Measurements from ENCODE around the gene ATOX1. TPM values are rescaled to one million over a fixed set of nuclear protein-coding genes. Genes with fewer than 3 reads are reported as not detected.

The ATOX1 gene
- total and polyA plus RNA-seq, 9 donors = 23.0 to 86.6 (median 52.9) TPM

GRCh38 chr5:151703780-151704179 is 54.7 kb downstream of the ATOX1 start:
- H3K4me3 ChIP-seq = no peak overlapping the region
- DNase-seq = no peak
- H3K9me3 ChIP-seq = no peaks in the 10 kb centered on the region
- H3K27ac ChIP-seq = no peak overlapping the region
- peaks cover 9% of the 10 kb centered on the region for H3K4me1 ChIP-seq (ENCODE audit: insufficient read depth)
- intact Hi-C loops (cut with DNase I) = no loop called here
- WGBS, 3 donors = 60 to 80% (median 71%) methylated on average over 1 of the region's 1 CpG
- TF ChIP-seq EP300 (IDR thresholded peaks at IDR 0.05) = no peak
- TF ChIP-seq POLR2A (IDR thresholded peaks at IDR 0.05) = no peak
- TF ChIP-seq CTCF (IDR thresholded peaks at IDR 0.05) = no peak
- H3K27me3 ChIP-seq = no peaks in the 10 kb centered on the region
- H3K36me3 ChIP-seq = no peaks in the 10 kb centered on the region

- peaks cover 8% of the 10 kb centered on the region for H3K4me1 ChIP-seq (ENCODE audit: insufficient read depth)
- WGBS, 3 donors = 82 to 94% (median 88%) methylated on average over 1 of the region's 1 CpG
- intact Hi-C loops (cut with DNase I) = no loop called here
- no peaks in the 10 kb centered on the region for H3K27me3 ChIP-seq
- no peaks in the 10 kb centered on the region for H3K9me3 ChIP-seq
- no peaks in the 10 kb centered on the region for H3K36me3 ChIP-seq
- H3K27ac ChIP-seq = no peak overlapping the region
- no peak for DNase-seq
- no peak overlapping the region for H3K4me3 ChIP-seq
- TF ChIP-seq POLR2A (IDR thresholded peaks at IDR 0.05) (no peak), CTCF (IDR thresholded peaks at IDR 0.05) (no peak), EP300 (IDR thresholded peaks at IDR 0.05) (no peak)
Observed at GRCh38 chr5:151703227-151703626, 55.2 kb downstream of the ATOX1 start.

GRCh38 chr5:151700820-151701219 is 57.6 kb downstream of the ATOX1 start:
- no peak overlapping the region for H3K27ac ChIP-seq
- H3K4me1 ChIP-seq (ENCODE audit: insufficient read depth) = peaks cover 8% of the 10 kb centered on the region

GRCh38 chr5:151700296-151700695 is 58.1 kb downstream of the ATOX1 start:
- Histone ChIP-seq H3K27ac (no peak overlapping the region), H3K9me3 (no peaks in the 10 kb centered on the region), H3K4me3 (no peak overlapping the region), H3K36me3 (no peaks in the 10 kb centered on the region), H3K27me3 (no peaks in the 10 kb centered on the region), H3K4me1 (ENCODE audit: insufficient read depth) (peaks cover 8% of the 10 kb centered on the region)
- WGBS, 3 donors = 64 to 72% (median 66%) methylated on average over 2 of the region's 2 CpGs
- intact Hi-C loops (cut with DNase I) = no loop called here
- TF ChIP-seq CTCF (IDR thresholded peaks at IDR 0.05) (no peak), POLR2A (IDR thresholded peaks at IDR 0.05) (no peak), EP300 (IDR thresholded peaks at IDR 0.05) (no peak)
- no peak for DNase-seq

More at GRCh38 chr5:151700820-151701219, 57.6 kb downstream of the ATOX1 start:
- DNase-seq = no peak
- Histone ChIP-seq H3K4me3 (no peak overlapping the region), H3K27me3 (no peaks in the 10 kb centered on the region), H3K9me3 (no peaks in the 10 kb centered on the region), H3K36me3 (no peaks in the 10 kb centered on the region)
- intact Hi-C loops (cut with DNase I) = no loop called here
- TF ChIP-seq EP300 (IDR thresholded peaks at IDR 0.05) (no peak), POLR2A (IDR thresholded peaks at IDR 0.05) (no peak), CTCF (IDR thresholded peaks at IDR 0.05) (no peak)
